Measurements from ENCODE around the gene TRAPPC2.

The TRAPPC2 gene

GRCh38 chrX:13734278-13735172, at the start of gene TRAPPC2, which contains the start of gene OFD1:
Gene TRAPPC2 (minus strand): TSS chrX:13734620. CDS start chrX:13719963, 14,657 bp downstream.
Gene OFD1 (plus strand): TSS chrX:13734748. CDS start chrX:13735072, 324 bp downstream.
- DNase-seq (ENCODE audit: low read depth) = peak; percentile 88

GRCh38 chrX:13780868-13781427, 46.5 kb upstream of the TRAPPC2 start:
- DNase-seq (ENCODE audit: low read depth) = no peak

- no peak for DNase-seq (ENCODE audit: low read depth)
Observed at GRCh38 chrX:13778916-13779315, 44.5 kb upstream of the TRAPPC2 start.

- no peak for DNase-seq (ENCODE audit: low read depth)
Observed at GRCh38 chrX:13776387-13776786, 42.0 kb upstream of the TRAPPC2 start.

- no peak for DNase-seq (ENCODE audit: low read depth)
Observed at GRCh38 chrX:13775837-13776236, 41.4 kb upstream of the TRAPPC2 start.

GRCh38 chrX:13774696-13775095, 40.3 kb upstream of the TRAPPC2 start:
- DNase-seq (ENCODE audit: low read depth) = no peak

GRCh38 chrX:13770013-13770535, 35.7 kb upstream of the TRAPPC2 start:
- DNase-seq (ENCODE audit: low read depth) = no peak

GRCh38 chrX:13768939-13769338, 34.5 kb upstream of the TRAPPC2 start:
- no peak for DNase-seq (ENCODE audit: low read depth)

- DNase-seq (ENCODE audit: low read depth) = no peak
Observed at GRCh38 chrX:13764765-13765164, 30.3 kb upstream of the TRAPPC2 start.

- no peak for DNase-seq (ENCODE audit: low read depth)
Observed at GRCh38 chrX:13764281-13764680, 29.9 kb upstream of the TRAPPC2 start.

- no peak for DNase-seq (ENCODE audit: low read depth)
Observed at GRCh38 chrX:13763489-13763888, 29.1 kb upstream of the TRAPPC2 start.

GRCh38 chrX:13761606-13762414, 27.4 kb upstream of the TRAPPC2 start:
- DNase-seq (ENCODE audit: low read depth) = no peak

GRCh38 chrX:13760426-13760825, 26.0 kb upstream of the TRAPPC2 start:
- DNase-seq (ENCODE audit: low read depth) = no peak

- DNase-seq (ENCODE audit: low read depth) = no peak
Observed at GRCh38 chrX:13759152-13759718, 24.8 kb upstream of the TRAPPC2 start.

GRCh38 chrX:13756381-13756780, 22.0 kb upstream of the TRAPPC2 start:
- DNase-seq (ENCODE audit: low read depth) = no peak

- no peak for DNase-seq (ENCODE audit: low read depth)
Observed at GRCh38 chrX:13755254-13755653, 20.8 kb upstream of the TRAPPC2 start.

- DNase-seq (ENCODE audit: low read depth) = no peak
Observed at GRCh38 chrX:13754765-13755164, 20.3 kb upstream of the TRAPPC2 start.

GRCh38 chrX:13752646-13753045, 18.2 kb upstream of the TRAPPC2 start:
- no peak for DNase-seq (ENCODE audit: low read depth)

- DNase-seq (ENCODE audit: low read depth) = no peak
Observed at GRCh38 chrX:13752141-13752540, 17.7 kb upstream of the TRAPPC2 start.

GRCh38 chrX:13750812-13751211, 16.4 kb upstream of the TRAPPC2 start:
- DNase-seq (ENCODE audit: low read depth) = no peak

GRCh38 chrX:13750204-13750603, 15.8 kb upstream of the TRAPPC2 start:
- DNase-seq (ENCODE audit: low read depth) = no peak

- DNase-seq (ENCODE audit: low read depth) = no peak
Observed at GRCh38 chrX:13748486-13748885, 14.1 kb upstream of the TRAPPC2 start.

Measured in stimulated activated CD8-positive, alpha-beta memory T cell treated with anti-CD3 and anti-CD28 coated beads, Interleukin-4, amount 100 ng/mL, for 24 hours (primary cell).